GM12873 (cell line): ENCODE results near the gene SCT.

ENCODE experiments used
- TF ChIP-seq, protein P1 (sequence below): IDR thresholded peaks from 2 replicates; pipeline ENCODE4 v1.5.1; 2012; ENCODE audit warnings: low read depth, mild to moderate bottlenecking, moderate library complexity, low read length, control low read depth; ENCODE audit not compliant: insufficient read depth; ENCODE audit errors: missing control alignments

Gene SCT

DNA sequence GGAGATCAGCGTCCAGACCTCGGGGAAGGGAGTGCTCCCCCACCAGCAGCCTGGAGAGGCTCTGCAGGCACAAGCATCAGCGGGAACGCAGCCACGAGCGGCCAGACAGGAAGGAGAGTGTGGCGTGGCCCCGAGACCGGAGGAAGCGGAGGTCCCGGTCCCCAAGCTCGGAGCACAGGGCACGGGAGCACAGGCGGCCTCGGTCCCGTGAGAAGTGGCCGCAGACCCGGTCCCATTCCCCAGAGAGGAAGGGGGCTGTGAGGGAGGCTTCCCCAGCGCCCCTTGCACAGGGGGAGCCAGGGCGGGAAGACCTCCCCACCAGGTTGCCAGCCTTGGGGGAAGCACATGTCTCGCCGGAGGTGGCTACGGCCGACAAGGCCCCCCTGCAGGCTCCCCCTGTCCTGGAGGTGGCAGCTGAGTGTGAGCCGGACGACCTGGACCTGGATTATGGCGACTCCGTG is 18.2 kb downstream of the SCT start:
- TF ChIP-seq, protein P1, sequence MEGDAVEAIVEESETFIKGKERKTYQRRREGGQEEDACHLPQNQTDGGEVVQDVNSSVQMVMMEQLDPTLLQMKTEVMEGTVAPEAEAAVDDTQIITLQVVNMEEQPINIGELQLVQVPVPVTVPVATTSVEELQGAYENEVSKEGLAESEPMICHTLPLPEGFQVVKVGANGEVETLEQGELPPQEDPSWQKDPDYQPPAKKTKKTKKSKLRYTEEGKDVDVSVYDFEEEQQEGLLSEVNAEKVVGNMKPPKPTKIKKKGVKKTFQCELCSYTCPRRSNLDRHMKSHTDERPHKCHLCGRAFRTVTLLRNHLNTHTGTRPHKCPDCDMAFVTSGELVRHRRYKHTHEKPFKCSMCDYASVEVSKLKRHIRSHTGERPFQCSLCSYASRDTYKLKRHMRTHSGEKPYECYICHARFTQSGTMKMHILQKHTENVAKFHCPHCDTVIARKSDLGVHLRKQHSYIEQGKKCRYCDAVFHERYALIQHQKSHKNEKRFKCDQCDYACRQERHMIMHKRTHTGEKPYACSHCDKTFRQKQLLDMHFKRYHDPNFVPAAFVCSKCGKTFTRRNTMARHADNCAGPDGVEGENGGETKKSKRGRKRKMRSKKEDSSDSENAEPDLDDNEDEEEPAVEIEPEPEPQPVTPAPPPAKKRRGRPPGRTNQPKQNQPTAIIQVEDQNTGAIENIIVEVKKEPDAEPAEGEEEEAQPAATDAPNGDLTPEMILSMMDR: no peak

GRCh38 chr11:607971-608659 is 18.9 kb downstream of the SCT start:
- TF ChIP-seq, protein P1: no peak

DNA sequence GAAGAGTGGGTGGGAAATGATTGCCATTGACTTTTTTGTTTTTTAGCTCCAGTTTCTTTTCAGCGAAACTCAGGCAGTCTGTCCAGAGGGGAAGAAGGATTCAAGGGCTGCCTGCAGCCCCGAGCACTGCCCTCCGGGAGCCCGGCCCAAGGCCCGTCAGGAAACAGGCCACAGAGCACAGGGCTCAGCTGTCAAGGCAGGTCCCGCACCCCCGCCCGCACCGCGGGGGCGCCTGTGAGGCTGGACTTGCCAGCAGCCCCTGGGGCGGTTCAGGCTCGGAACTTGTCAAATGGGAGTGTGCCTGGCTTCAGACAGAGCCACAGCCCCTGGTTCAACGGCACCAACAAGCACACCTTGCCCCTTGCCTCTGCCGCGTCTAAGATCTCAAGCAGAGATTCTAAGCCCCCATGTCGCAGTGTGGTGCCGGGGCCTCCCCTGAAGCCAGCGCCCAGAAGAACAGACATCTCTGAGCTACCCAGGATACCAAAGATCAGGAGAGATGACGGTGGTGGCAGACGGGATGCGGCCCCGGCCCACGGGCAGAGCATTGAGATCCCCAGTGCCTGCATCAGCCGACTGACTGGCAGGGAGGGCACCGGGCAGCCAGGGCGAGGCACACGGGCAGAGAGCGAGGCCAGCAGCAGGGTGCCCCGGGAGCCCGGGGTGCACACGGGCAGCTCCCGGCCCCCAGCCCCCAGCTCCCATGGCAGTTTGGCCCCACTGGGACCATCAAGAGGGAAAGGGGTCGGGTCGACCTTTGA is 19.8 kb downstream of the SCT start:
- TF ChIP-seq, protein P1: no peak

DNA sequence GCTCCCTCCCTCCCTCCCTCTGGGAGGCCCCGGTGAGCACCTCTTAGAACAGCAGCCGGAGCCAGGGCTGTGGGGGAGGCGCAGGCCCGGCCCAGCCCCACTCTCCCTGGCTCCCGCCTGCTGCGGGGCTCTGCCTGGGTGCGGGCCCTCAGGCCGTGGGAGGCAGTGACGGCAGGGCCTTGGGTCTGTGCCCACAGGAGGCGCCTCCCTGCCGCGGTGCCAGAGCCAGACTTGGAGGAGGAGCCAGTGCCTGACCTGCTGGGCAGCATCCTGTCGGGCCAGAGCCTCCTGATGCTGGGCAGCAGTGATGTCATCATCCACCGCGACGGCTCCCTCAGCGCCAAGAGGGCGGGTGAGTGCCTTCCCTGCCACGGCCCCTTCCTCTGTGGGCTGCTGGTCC is 20.7 kb downstream of the SCT start:
- TF ChIP-seq, protein P1: no peak

DNA sequence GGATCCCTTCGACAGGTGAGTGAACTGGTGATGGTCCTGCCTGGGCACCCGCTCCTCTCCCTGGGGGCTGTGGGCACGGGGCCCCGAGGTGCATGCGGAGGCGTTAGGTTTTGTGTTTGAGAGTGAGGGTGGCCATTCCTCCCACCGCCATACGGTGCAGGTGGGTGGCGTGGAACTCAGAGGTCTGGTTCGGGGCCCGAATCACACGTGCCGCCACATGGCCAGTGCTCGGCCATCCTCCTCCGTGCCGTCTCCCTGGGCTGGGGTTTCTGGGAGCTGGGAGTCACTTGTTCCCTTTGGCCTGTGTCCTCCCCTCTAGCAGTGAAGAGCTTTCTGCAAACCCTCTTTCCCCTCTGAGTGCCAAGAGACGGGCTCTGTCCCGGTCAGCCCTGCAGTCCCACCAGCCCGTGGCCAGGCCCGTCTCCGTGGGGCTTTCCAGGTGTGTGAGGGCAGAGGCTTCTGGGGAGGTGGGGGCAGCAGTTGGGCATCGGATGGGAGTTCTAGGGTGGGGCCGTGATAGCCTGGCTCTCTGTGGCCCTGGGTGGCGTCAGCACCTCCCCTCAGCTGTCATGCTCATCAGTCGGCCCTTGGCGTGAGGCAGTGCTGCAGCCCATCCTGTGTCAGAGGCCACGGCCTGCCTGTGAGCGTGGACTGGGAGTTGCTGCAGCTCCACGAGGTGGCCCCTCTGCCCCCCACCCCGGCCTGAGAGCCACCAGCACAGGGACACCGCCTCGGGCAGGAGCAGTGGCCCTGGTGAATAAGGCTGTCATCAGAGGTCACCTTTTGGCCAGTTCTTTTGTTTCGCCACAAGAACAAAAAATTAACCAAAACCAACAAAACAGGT is 21.5 kb downstream of the SCT start:
- TF ChIP-seq, protein P1: no peak

DNA sequence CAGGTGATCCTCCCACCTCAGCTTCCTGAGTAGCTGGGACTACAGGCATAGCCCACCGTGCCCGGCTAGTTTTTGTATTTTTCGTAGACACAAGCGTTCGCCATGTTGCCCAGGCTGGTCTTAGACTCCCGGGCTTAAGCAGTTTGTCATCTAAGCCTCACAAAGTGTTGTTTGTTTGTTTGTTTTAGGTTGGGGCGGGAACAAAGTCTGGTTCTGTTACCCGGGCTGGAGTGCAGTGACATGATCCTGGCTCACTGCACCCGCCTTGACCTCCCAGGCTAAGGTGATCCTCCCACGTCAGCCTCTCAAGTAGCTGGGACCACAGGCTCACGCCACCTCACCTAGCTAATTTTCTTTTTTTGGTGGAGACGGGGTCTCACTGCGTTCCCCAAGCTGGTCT is 23.8 kb downstream of the SCT start:
- TF ChIP-seq, protein P1: no peak
